Brain microvascular endothelial cell (primary cell): ENCODE measurements around the gene NAA25.
"Not testable (repeated sequence)": the region's sequence is repeated elsewhere in the genome, so short reads cannot be mapped to it uniquely, and the experiment has no call there.

Experiments used
- DNase-seq: peaks from one replicate; pipeline ENCODE4 v3.0.0-alpha.2; 2020
- H3K27ac ChIP-seq: fragments of 250-450 bp; sonication (Bioruptor Pico); 2 replicates; pipeline ENCODE4 v1.5.1; 2020; ENCODE audit warnings: mild to moderate bottlenecking, moderate library complexity
- H3K27me3 ChIP-seq: fragments of 250-450 bp; sonication (Bioruptor Pico); replicated peaks from 2 replicates; pipeline ENCODE4 v1.5.1; 2020; ENCODE audit warnings: mild to moderate bottlenecking
- H3K36me3 ChIP-seq: fragments of 250-450 bp; sonication (Bioruptor Pico); replicated peaks from 2 replicates; pipeline ENCODE4 v1.5.1; 2020; ENCODE audit warnings: mild to moderate bottlenecking
- H3K4me3 ChIP-seq: 2 replicates; pipeline ENCODE4 v1.5.1; 2011; ENCODE audit warnings: low read depth, mild to moderate bottlenecking, control low read depth, low read length, moderate library complexity
- in situ Hi-C: cut with HindIII; loops from 2 replicates; pipeline ENCODE4 v1.10.0; 2017; ENCODE audit warnings: low sequenced_read_pairs, low pct_ligation_motif_present
- TF ChIP-seq, protein P1 (sequence below): IDR thresholded peaks from 2 replicates; pipeline ENCODE4 v1.5.1; 2011; ENCODE audit warnings: low read depth, mild to moderate bottlenecking, moderate library complexity, low read length, control low read depth, inconsistent platforms; ENCODE audit errors: missing control alignments

The NAA25 gene

DNA sequence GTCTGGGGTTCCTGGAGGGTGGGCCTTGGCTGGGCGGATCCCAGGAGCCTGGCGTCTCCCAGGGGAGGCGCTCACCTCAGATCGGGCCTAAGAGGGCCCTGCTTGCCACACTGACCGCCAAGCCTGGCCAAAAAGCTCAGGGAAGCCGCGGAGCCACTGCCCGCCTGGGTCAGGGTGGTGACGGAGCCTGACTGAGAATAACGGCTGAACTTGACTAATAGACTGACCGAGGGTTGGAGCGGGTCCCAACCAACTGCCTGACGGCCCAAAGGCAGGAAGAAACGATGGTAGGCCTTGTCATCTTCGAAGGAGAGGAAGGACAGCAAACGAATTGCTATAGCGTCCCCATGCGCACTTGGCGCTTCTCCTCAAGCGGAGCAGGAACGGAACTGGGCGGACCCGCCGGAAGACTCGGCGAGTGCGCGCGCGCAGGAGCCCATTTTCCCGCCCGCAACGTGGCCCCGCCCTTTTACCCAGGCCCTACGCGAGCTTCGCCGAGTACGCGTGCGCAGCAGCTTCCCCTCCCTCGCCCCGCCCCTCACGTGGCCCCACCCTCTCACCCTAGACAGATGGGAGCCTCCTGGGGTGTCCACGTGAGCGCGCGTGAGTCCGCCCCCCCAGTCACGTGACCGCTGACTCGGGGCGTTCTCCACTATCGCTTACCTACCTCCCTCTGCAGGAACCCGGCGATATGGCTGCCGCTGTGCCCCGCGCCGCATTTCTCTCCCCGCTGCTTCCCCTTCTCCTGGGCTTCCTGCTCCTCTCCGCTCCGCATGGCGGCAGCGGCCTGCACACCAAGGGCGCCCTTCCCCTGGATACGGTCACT lies 95.6 kb downstream of the NAA25 start, which contains the start of the genes ERP29 and TMEM116:
ERP29 (plus strand) TSS at position 652 of the 826 bp plus-strand sequence; CDS start at position 692, 40 bp downstream.
TMEM116 (minus strand) TSS at position 391 of the 826 bp plus-strand sequence. CDS start 7,895 bp downstream, outside the sequence.
- in situ Hi-C loops: no loop called here
- Histone ChIP-seq H3K27me3 (no peaks in the 10 kb centered on the region), H3K4me3 (peak within 1 kb of the TSS; percentile 91), H3K36me3 (peaks cover 2% of the 10 kb centered on the region), H3K27ac (peak within 1 kb of the TSS; percentile 79)
- peak; percentile 98 for DNase-seq
- TF ChIP-seq, protein P1, sequence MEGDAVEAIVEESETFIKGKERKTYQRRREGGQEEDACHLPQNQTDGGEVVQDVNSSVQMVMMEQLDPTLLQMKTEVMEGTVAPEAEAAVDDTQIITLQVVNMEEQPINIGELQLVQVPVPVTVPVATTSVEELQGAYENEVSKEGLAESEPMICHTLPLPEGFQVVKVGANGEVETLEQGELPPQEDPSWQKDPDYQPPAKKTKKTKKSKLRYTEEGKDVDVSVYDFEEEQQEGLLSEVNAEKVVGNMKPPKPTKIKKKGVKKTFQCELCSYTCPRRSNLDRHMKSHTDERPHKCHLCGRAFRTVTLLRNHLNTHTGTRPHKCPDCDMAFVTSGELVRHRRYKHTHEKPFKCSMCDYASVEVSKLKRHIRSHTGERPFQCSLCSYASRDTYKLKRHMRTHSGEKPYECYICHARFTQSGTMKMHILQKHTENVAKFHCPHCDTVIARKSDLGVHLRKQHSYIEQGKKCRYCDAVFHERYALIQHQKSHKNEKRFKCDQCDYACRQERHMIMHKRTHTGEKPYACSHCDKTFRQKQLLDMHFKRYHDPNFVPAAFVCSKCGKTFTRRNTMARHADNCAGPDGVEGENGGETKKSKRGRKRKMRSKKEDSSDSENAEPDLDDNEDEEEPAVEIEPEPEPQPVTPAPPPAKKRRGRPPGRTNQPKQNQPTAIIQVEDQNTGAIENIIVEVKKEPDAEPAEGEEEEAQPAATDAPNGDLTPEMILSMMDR: peak; percentile 62

DNA sequence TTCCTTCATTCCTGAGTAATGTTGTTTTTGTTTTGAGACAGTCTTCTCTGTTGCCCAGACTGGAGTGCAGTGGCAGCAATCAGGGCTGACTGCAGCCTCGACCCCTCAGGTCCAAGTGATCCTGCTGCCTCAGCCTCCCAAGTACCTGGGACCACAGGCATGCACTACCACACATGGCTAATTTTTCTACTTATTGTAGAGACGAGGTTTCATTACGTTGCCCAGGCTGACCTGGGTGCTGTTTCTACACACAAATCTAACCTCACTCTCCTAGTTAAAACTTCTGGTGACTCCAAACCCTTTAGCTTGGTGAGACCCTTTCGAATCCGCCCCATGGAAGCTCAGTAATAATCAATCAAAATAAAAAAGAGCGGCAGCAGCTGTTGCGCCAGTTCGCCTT lies 96.9 kb downstream of the NAA25 start:
- Histone ChIP-seq H3K4me3 (peak overlapping the region; percentile 79), H3K36me3 (peaks cover 2% of the 10 kb centered on the region), H3K27ac (no peak overlapping the region), H3K27me3 (no peaks in the 10 kb centered on the region)
- TF ChIP-seq, protein P1: no peak
- no peak for DNase-seq
- in situ Hi-C loops: no loop called here

DNA sequence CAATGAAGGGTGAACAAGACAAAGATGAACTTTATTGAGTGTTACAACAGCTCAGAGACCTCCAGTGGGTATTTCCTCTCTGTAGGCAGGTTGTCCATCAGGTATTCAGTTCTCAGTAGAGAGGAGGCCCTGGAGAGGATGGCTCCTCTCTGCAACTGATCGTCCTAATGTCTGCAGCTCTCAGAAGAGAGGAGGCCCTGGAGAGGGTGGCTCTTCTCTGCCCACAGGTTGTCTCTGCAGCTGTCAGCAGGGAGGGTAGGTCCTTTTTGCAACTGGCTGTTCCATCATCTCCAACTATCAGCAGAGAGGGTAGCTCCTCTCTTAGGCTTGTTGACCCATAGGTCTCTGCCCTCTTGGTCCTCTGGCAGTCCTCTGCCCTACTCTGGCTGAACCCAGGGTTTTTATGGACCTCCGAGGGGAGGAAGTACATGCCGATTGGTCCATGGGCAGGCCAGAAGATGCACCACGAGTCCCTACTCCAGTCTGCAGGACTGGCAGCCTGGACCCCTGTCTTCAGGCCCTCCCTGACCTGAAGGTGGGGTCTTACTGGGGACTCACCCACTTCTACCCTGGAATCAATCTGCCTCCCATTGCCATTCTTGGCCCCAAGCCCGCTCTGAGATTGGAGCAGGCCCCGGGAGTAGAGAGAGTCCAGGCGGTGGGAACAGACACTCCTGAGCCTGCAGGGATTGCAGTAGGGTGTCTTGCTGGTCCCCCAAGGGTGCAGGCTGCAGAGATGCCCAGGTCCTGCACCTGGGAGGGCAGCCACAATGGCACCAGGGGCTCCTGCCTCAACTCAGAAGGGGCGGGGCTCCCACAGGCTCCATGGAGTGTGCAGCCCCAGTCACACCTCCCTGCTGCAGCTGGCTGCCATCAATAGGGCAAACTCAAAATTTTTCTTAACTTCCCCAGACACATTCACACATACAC lies 97.9 kb downstream of the NAA25 start:
- in situ Hi-C loops: no loop called here
- TF ChIP-seq, protein P1: no peak
- H3K4me3 ChIP-seq: no peak overlapping the region

DNA sequence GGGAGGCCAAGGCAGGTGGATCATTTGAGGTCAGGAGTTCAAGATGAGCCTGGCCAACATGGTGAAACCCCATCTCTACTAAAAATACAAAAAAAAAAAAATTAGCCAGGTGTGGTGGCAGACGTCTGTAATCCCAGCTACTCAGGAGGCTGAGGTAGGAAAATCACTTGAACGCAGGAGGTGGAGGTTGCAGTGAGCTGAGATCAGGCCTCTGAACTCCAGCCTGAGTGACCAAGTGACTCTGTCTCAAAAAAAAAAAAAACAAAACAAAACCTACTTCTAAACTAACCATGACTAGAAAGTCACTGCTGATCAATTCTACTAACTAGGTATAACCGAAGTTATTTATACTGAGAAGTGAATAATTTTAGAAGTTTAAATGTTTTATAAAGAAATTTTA lies 99.0 kb downstream of the NAA25 start:
- in situ Hi-C loops, H3K4me3 ChIP-seq, H3K36me3 ChIP-seq, H3K27ac ChIP-seq, DNase-seq, H3K27me3 ChIP-seq: not testable (repeated sequence)

More for the DNA sequence above, 97.9 kb downstream of the NAA25 start:
- no peaks in the 10 kb centered on the region for H3K27me3 ChIP-seq
- no peaks in the 10 kb centered on the region for H3K36me3 ChIP-seq
- no peak for DNase-seq
- no peak overlapping the region for H3K27ac ChIP-seq

DNA sequence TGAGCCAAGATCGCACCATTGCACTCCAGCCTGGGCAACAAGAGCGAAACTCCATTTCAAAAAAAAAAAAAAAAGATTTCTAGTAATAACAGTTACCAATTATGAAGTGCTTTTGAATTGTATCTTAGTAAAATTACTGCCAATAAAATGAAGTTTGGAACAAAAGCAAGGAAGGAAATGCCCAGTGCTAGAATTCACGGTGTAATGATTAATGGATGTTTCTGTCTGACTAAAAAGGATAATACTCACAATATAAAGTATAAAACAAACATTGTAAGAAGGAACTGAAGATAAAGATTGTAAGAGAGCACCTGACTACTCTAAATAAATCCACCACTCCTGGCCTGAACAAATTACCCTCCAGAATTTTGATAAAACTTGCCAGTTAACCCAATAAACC lies 99.7 kb downstream of the NAA25 start:
- Histone ChIP-seq H3K27ac (no peak overlapping the region), H3K27me3 (no peaks in the 10 kb centered on the region), H3K36me3 (no peaks in the 10 kb centered on the region), H3K4me3 (no peak overlapping the region)
- in situ Hi-C loops: no loop called here
- DNase-seq: no peak
- TF ChIP-seq, protein P1: no peak

DNA sequence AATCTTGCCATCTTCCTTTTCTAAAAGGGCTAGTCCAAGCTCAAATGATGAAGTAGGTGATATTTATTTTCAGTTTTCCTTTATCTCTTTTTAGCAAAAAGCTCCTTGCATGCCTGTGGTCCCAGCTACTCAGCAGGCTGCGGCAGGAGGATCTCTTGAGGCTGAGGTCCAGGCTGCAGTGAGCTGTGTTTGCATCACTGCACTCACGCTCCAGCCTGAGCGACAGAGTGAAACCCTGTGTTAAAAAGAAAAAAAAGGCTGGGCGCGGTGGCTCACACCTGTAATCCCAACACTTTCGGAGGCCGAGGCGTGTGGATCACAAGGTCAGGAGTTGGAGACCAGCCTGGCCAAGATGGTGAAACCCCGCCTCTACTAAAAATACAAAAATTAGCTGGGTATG lies 100.6 kb downstream of the NAA25 start:
- Histone ChIP-seq H3K36me3 (no peaks in the 10 kb centered on the region), H3K27me3 (no peaks in the 10 kb centered on the region), H3K27ac (no peak overlapping the region), H3K4me3 (no peak overlapping the region)
- TF ChIP-seq, protein P1: no peak
- DNase-seq: no peak
- in situ Hi-C loops: no loop called here
